GM15510 (cell line): ENCODE measurements around the gene DNAH2.

Source experiments
- POLR2A ChIP-seq: IDR thresholded peaks from 3 replicates; pipeline ENCODE4 v1.6.1; 2011; ENCODE audit warnings: borderline replicate concordance; ENCODE audit not compliant: insufficient read length; ENCODE audit errors: extremely low read depth

Gene DNAH2

GRCh38 chr17:7833011-7833794 is 115.7 kb downstream of the DNAH2 start:
- no peak for TF ChIP-seq POLR2A

GRCh38 chr17:7833795-7834541 is 116.4 kb downstream of the DNAH2 start, which contains the start of gene KDM6B:
TSS of gene KDM6B (plus strand) at chr17:7834217. CDS start at chr17:7845555, 11,338 bp downstream.
- no peak for TF ChIP-seq POLR2A

- no peak for TF ChIP-seq POLR2A
These were observed 117.0 kb downstream of the DNAH2 start for GRCh38 chr17:7834542-7834956.

- no peak for TF ChIP-seq POLR2A
These were observed 117.6 kb downstream of the DNAH2 start for GRCh38 chr17:7834957-7835813.

GRCh38 chr17:7835814-7836595 is 118.5 kb downstream of the DNAH2 start:
- TF ChIP-seq POLR2A = peak; percentile 59

- no peak for TF ChIP-seq POLR2A
These were observed 119.3 kb downstream of the DNAH2 start for GRCh38 chr17:7836596-7837407.

GRCh38 chr17:7837408-7838088 is 120.0 kb downstream of the DNAH2 start:
- TF ChIP-seq POLR2A = no peak

GRCh38 chr17:7838090-7839075 is 120.8 kb downstream of the DNAH2 start:
- no peak for TF ChIP-seq POLR2A

- TF ChIP-seq POLR2A = no peak
These were observed 121.8 kb downstream of the DNAH2 start for GRCh38 chr17:7839190-7839875.

GRCh38 chr17:7839876-7840261 is 122.3 kb downstream of the DNAH2 start:
- no peak for TF ChIP-seq POLR2A

GRCh38 chr17:7840441-7840840 is 122.9 kb downstream of the DNAH2 start:
- TF ChIP-seq POLR2A = no peak
